ENCODE data around the gene DYDC2. TPM values are rescaled to one million over a fixed set of nuclear protein-coding genes. Genes with fewer than 3 reads are reported as not detected.

DYDC2 gene
- total and polyA plus RNA-seq, 5 donors from 2014 or later: not detected

GRCh38 chr10:80322158-80322557, 34.4 kb upstream of the DYDC2 start:
- H3K4me1 Mint-ChIP-seq: no peaks in the 10 kb centered on the region
- no peaks in the 10 kb centered on the region for H3K4me1 ChIP-seq (ENCODE audit: control insufficient read depth, insufficient read depth, low read length, poor library complexity, severe bottlenecking)

GRCh38 chr10:80322711-80323110, 33.9 kb upstream of the DYDC2 start:
- no peaks in the 10 kb centered on the region for H3K4me1 ChIP-seq (ENCODE audit: control insufficient read depth, insufficient read depth, low read length, poor library complexity, severe bottlenecking)
- peaks cover 6% of the 10 kb centered on the region for H3K27me3 ChIP-seq (ENCODE audit: control insufficient read depth, insufficient read depth, low read length)
- no peak overlapping the region for H3K27ac Mint-ChIP-seq
- no peak for DNase-seq
- no peak overlapping the region for H3K27ac ChIP-seq (ENCODE audit: insufficient read depth, low read length, poor library complexity, severe bottlenecking)
- no peak for ATAC-seq (ENCODE audit: low read depth in 2 of 2)
- no peak overlapping the region for H3K4me3 Mint-ChIP-seq
- no peaks in the 10 kb centered on the region for H3K9me3 ChIP-seq (ENCODE audit: control insufficient read depth in 2 of 2, low read length in 2 of 2)
- no peaks in the 10 kb centered on the region for H3K36me3 Mint-ChIP-seq
- no peak overlapping the region for H3K4me3 ChIP-seq (ENCODE audit: low read depth, low read length)
- H3K4me1 Mint-ChIP-seq: no peaks in the 10 kb centered on the region
- H3K9me3 Mint-ChIP-seq: no peaks in the 10 kb centered on the region
- peaks cover 14% of the 10 kb centered on the region for H3K27me3 Mint-ChIP-seq
- H3K36me3 ChIP-seq (ENCODE audit: control insufficient read depth, insufficient read depth, low read length): no peaks in the 10 kb centered on the region

More at GRCh38 chr10:80322158-80322557, 34.4 kb upstream of the DYDC2 start:
- Mint-ChIP-seq H3K9me3 (no peaks in the 10 kb centered on the region), H3K4me3 (no peak overlapping the region), H3K27ac (no peak overlapping the region), H3K36me3 (no peaks in the 10 kb centered on the region), H3K27me3 (peaks cover 14% of the 10 kb centered on the region)
- peaks cover 6% of the 10 kb centered on the region for H3K27me3 ChIP-seq (ENCODE audit: control insufficient read depth, insufficient read depth, low read length)
- no peak for DNase-seq
- no peak overlapping the region for H3K27ac ChIP-seq (ENCODE audit: insufficient read depth, low read length, poor library complexity, severe bottlenecking)
- no peak for ATAC-seq (ENCODE audit: low read depth in 2 of 2)
- H3K9me3 ChIP-seq (ENCODE audit: control insufficient read depth in 2 of 2, low read length in 2 of 2): no peaks in the 10 kb centered on the region
- H3K4me3 ChIP-seq (ENCODE audit: low read depth, low read length): no peak overlapping the region
- no peaks in the 10 kb centered on the region for H3K36me3 ChIP-seq (ENCODE audit: control insufficient read depth, insufficient read depth, low read length)

GRCh38 chr10:80323311-80323710, 33.3 kb upstream of the DYDC2 start:
- no peak overlapping the region for H3K27ac Mint-ChIP-seq
- DNase-seq (no peak), ATAC-seq (ENCODE audit: low read depth in 2 of 2) (no peak)
- Histone ChIP-seq H3K36me3 (ENCODE audit: control insufficient read depth, insufficient read depth, low read length) (no peaks in the 10 kb centered on the region), H3K4me1 (ENCODE audit: control insufficient read depth, insufficient read depth, low read length, poor library complexity, severe bottlenecking) (no peaks in the 10 kb centered on the region), H3K4me3 (ENCODE audit: low read depth, low read length) (no peak overlapping the region), H3K9me3 (ENCODE audit: control insufficient read depth in 2 of 2, low read length in 2 of 2) (no peaks in the 10 kb centered on the region), H3K27ac (ENCODE audit: insufficient read depth, low read length, poor library complexity, severe bottlenecking) (no peak overlapping the region), H3K27me3 (ENCODE audit: control insufficient read depth, insufficient read depth, low read length) (peaks cover 7% of the 10 kb centered on the region)
- H3K4me3 Mint-ChIP-seq: no peak overlapping the region
- H3K9me3 Mint-ChIP-seq: no peaks in the 10 kb centered on the region
- no peaks in the 10 kb centered on the region for H3K4me1 Mint-ChIP-seq
- peaks cover 14% of the 10 kb centered on the region for H3K27me3 Mint-ChIP-seq
- H3K36me3 Mint-ChIP-seq: no peaks in the 10 kb centered on the region

- no peak overlapping the region for H3K27ac ChIP-seq (ENCODE audit: insufficient read depth, low read length, poor library complexity, severe bottlenecking)
- no peaks in the 10 kb centered on the region for H3K9me3 Mint-ChIP-seq
- H3K4me1 ChIP-seq (ENCODE audit: control insufficient read depth, insufficient read depth, low read length, poor library complexity, severe bottlenecking): no peaks in the 10 kb centered on the region
- H3K27me3 ChIP-seq (ENCODE audit: control insufficient read depth, insufficient read depth, low read length): peaks cover 8% of the 10 kb centered on the region
- H3K36me3 Mint-ChIP-seq: no peaks in the 10 kb centered on the region
- peaks cover 14% of the 10 kb centered on the region for H3K27me3 Mint-ChIP-seq
- H3K9me3 ChIP-seq (ENCODE audit: control insufficient read depth in 2 of 2, low read length in 2 of 2): no peaks in the 10 kb centered on the region
- H3K4me1 Mint-ChIP-seq: no peaks in the 10 kb centered on the region
- no peak overlapping the region for H3K4me3 ChIP-seq (ENCODE audit: low read depth, low read length)
- no peak for DNase-seq
- no peak overlapping the region for H3K27ac Mint-ChIP-seq
- ATAC-seq (ENCODE audit: low read depth in 2 of 2): no peak
- no peak overlapping the region for H3K4me3 Mint-ChIP-seq
- no peaks in the 10 kb centered on the region for H3K36me3 ChIP-seq (ENCODE audit: control insufficient read depth, insufficient read depth, low read length)
These were observed 32.5 kb upstream of the DYDC2 start for GRCh38 chr10:80324086-80324485.

- H3K4me3 Mint-ChIP-seq: no peak overlapping the region
- no peaks in the 10 kb centered on the region for H3K36me3 ChIP-seq (ENCODE audit: control insufficient read depth, insufficient read depth, low read length)
- ATAC-seq (ENCODE audit: low read depth in 2 of 2) (no peak), DNase-seq (no peak)
- no peaks in the 10 kb centered on the region for H3K9me3 ChIP-seq (ENCODE audit: control insufficient read depth in 2 of 2, low read length in 2 of 2)
- H3K4me1 ChIP-seq (ENCODE audit: control insufficient read depth, insufficient read depth, low read length, poor library complexity, severe bottlenecking): no peaks in the 10 kb centered on the region
- H3K4me1 Mint-ChIP-seq: no peaks in the 10 kb centered on the region
- peaks cover 14% of the 10 kb centered on the region for H3K27me3 Mint-ChIP-seq
- no peaks in the 10 kb centered on the region for H3K36me3 Mint-ChIP-seq
- no peak overlapping the region for H3K4me3 ChIP-seq (ENCODE audit: low read depth, low read length)
- peaks cover 11% of the 10 kb centered on the region for H3K27me3 ChIP-seq (ENCODE audit: control insufficient read depth, insufficient read depth, low read length)
- no peak overlapping the region for H3K27ac ChIP-seq (ENCODE audit: insufficient read depth, low read length, poor library complexity, severe bottlenecking)
- no peak overlapping the region for H3K27ac Mint-ChIP-seq
- no peaks in the 10 kb centered on the region for H3K9me3 Mint-ChIP-seq
These were observed 31.7 kb upstream of the DYDC2 start for GRCh38 chr10:80324891-80325364.

- no peak for ATAC-seq (ENCODE audit: low read depth in 2 of 2)
- no peak overlapping the region for H3K4me3 Mint-ChIP-seq
These were observed 22.6 kb upstream of the DYDC2 start for GRCh38 chr10:80333983-80334382.

GRCh38 chr10:80344276-80344675, 12.3 kb upstream of the DYDC2 start:
- ATAC-seq (ENCODE audit: low read depth in 2 of 2): no peak
- Mint-ChIP-seq H3K36me3 (no peaks in the 10 kb centered on the region), H3K4me1 (no peaks in the 10 kb centered on the region), H3K9me3 (no peaks in the 10 kb centered on the region), H3K27ac (no peak overlapping the region), H3K4me3 (no peak overlapping the region), H3K27me3 (peaks cover 13% of the 10 kb centered on the region)
- Histone ChIP-seq H3K9me3 (ENCODE audit: control insufficient read depth in 2 of 2, low read length in 2 of 2) (no peaks in the 10 kb centered on the region), H3K36me3 (ENCODE audit: control insufficient read depth, insufficient read depth, low read length) (no peaks in the 10 kb centered on the region), H3K27me3 (ENCODE audit: control insufficient read depth, insufficient read depth, low read length) (peaks cover 8% of the 10 kb centered on the region), H3K27ac (ENCODE audit: insufficient read depth, low read length, poor library complexity, severe bottlenecking) (no peak overlapping the region), H3K4me3 (ENCODE audit: low read depth, low read length) (no peak overlapping the region), H3K4me1 (ENCODE audit: control insufficient read depth, insufficient read depth, low read length, poor library complexity, severe bottlenecking) (no peaks in the 10 kb centered on the region)
- no peak for DNase-seq

More at GRCh38 chr10:80333983-80334382, 22.6 kb upstream of the DYDC2 start:
- H3K9me3 Mint-ChIP-seq: no peaks in the 10 kb centered on the region
- no peak for DNase-seq
- no peaks in the 10 kb centered on the region for H3K4me1 Mint-ChIP-seq
- no peaks in the 10 kb centered on the region for H3K36me3 Mint-ChIP-seq
- no peak overlapping the region for H3K27ac ChIP-seq (ENCODE audit: insufficient read depth, low read length, poor library complexity, severe bottlenecking)
- H3K27me3 ChIP-seq (ENCODE audit: control insufficient read depth, insufficient read depth, low read length): peaks cover 12% of the 10 kb centered on the region
- no peaks in the 10 kb centered on the region for H3K36me3 ChIP-seq (ENCODE audit: control insufficient read depth, insufficient read depth, low read length)
- peaks cover 8% of the 10 kb centered on the region for H3K27me3 Mint-ChIP-seq
- no peak overlapping the region for H3K4me3 ChIP-seq (ENCODE audit: low read depth, low read length)
- no peaks in the 10 kb centered on the region for H3K4me1 ChIP-seq (ENCODE audit: control insufficient read depth, insufficient read depth, low read length, poor library complexity, severe bottlenecking)
- no peak overlapping the region for H3K27ac Mint-ChIP-seq
- no peaks in the 10 kb centered on the region for H3K9me3 ChIP-seq (ENCODE audit: control insufficient read depth in 2 of 2, low read length in 2 of 2)

GRCh38 chr10:80344912-80345311, 11.7 kb upstream of the DYDC2 start:
- H3K27me3 Mint-ChIP-seq: peaks cover 7% of the 10 kb centered on the region
- H3K36me3 Mint-ChIP-seq: no peaks in the 10 kb centered on the region
- no peak overlapping the region for H3K27ac Mint-ChIP-seq
- H3K4me1 ChIP-seq (ENCODE audit: control insufficient read depth, insufficient read depth, low read length, poor library complexity, severe bottlenecking): no peaks in the 10 kb centered on the region
- no peaks in the 10 kb centered on the region for H3K36me3 ChIP-seq (ENCODE audit: control insufficient read depth, insufficient read depth, low read length)
- H3K9me3 ChIP-seq (ENCODE audit: control insufficient read depth in 2 of 2, low read length in 2 of 2): no peaks in the 10 kb centered on the region
- H3K4me3 ChIP-seq (ENCODE audit: low read depth, low read length): no peak overlapping the region
- H3K27me3 ChIP-seq (ENCODE audit: control insufficient read depth, insufficient read depth, low read length): peaks cover 4% of the 10 kb centered on the region
- no peak overlapping the region for H3K4me3 Mint-ChIP-seq
- no peak overlapping the region for H3K27ac ChIP-seq (ENCODE audit: insufficient read depth, low read length, poor library complexity, severe bottlenecking)
- no peaks in the 10 kb centered on the region for H3K4me1 Mint-ChIP-seq
- no peak for DNase-seq
- ATAC-seq (ENCODE audit: low read depth in 2 of 2): no peak
- no peaks in the 10 kb centered on the region for H3K9me3 Mint-ChIP-seq

Data from CD4-positive, CD25-positive, alpha-beta regulatory T cell (primary cell).